Activated CD8-positive, alpha-beta T cell treated with anti-CD3 and anti-CD28 coated beads for 36 hours (primary cell): ENCODE measurements around the gene AAMP. TPM values are rescaled to one million over a fixed set of nuclear protein-coding genes. Genes with fewer than 3 reads are reported as not detected.

Experiments
- ATAC-seq: fragments of 200-7000 bp; cut with Tn5 transposase; one replicate; pipeline ENCODE4 v1.10.0; 2021; ENCODE audit warnings: mild to moderate bottlenecking, moderate library complexity
- CTCF ChIA-PET: fragments of 350-600 bp; sonication (Branson Sonifier 250); formaldehyde crosslinking; loops from one replicate; lab custom pipeline; 2021; ENCODE audit warnings: antibody characterized with exemption; lab: Charles Lee
- POLR2A ChIA-PET: fragments of 350-600 bp; sonication (Branson Sonifier 250); formaldehyde crosslinking; loops from one replicate; lab custom pipeline; 2021; ENCODE audit warnings: antibody characterized with exemption; lab: Charles Lee
- DNase-seq: peaks from one replicate; pipeline ENCODE4 v3.0.0-alpha.2; 2020
- H3K27ac Mint-ChIP-seq: one replicate; pipeline ENCODE4 v1.8.0; 2021; ENCODE audit warnings: mild to moderate bottlenecking, mixed read lengths
- H3K27me3 Mint-ChIP-seq: one replicate; pipeline ENCODE4 v1.8.0; 2021; ENCODE audit warnings: mixed read lengths
- H3K36me3 Mint-ChIP-seq: one replicate; pipeline ENCODE4 v1.8.0; 2021; ENCODE audit warnings: low read depth, mixed read lengths
- H3K4me1 Mint-ChIP-seq: one replicate; pipeline ENCODE4 v1.8.0; 2021; ENCODE audit warnings: low read depth, mixed read lengths
- H3K4me3 Mint-ChIP-seq: one replicate; pipeline ENCODE4 v1.8.0; 2021; ENCODE audit warnings: mild to moderate bottlenecking, moderate library complexity, mixed read lengths
- H3K9me3 Mint-ChIP-seq: one replicate; pipeline ENCODE4 v1.8.0; 2021; ENCODE audit warnings: mixed read lengths
- CTCF ChIP-seq: fragments of 200-600 bp; IDR thresholded peaks from one replicate; pipeline ENCODE4 v1.8.0; 2022; ENCODE audit warnings: antibody characterized with exemption, mild to moderate bottlenecking
- intact Hi-C: fragments of 100-400 bp; cut with micrococcal nuclease; formaldehyde crosslinking; loops from one replicate; pipeline ENCODE4 v1.10.0; 2022
- total RNA-seq, 2 experiments: library from RNA; stranded (reverse); gene quantifications; one replicate each; pipeline ENCODE4 v1.2.3, GENCODE V29; 2021

The AAMP gene
- total RNA-seq, 2 experiments from 2014 or later: 75.8 to 82.8 TPM

GRCh38 chr2:218244204-218244603 lies 25.7 kb downstream of the AAMP start:
- H3K9me3 Mint-ChIP-seq: no peaks in the 10 kb centered on the region
- DNase-seq (peak; percentile 1), ATAC-seq (no peak)
- no peaks in the 10 kb centered on the region for H3K27me3 Mint-ChIP-seq
- CTCF ChIA-PET: interaction anchor here (0.9 to 4.0 kb wide), 5 partner anchors 13 to 28 kb away, joined by 3 to 16 read pairs (median 4); partner anchors contain the start of genes AAMP and PNKD
- no peak for TF ChIP-seq CTCF
- peak overlapping the region; percentile 85 for H3K27ac Mint-ChIP-seq
- peaks cover 79% of the 10 kb centered on the region for H3K36me3 Mint-ChIP-seq
- no peak overlapping the region for H3K4me3 Mint-ChIP-seq
- intact Hi-C loops: no loop called here
- POLR2A ChIA-PET: interaction anchor here (1.1 to 8.2 kb wide), 6 partner anchors 9 to 25 kb away, joined by 3 to 75 read pairs (median 7); no protein-coding TSS in a partner anchor
- peaks cover 48% of the 10 kb centered on the region for H3K4me1 Mint-ChIP-seq

DNA sequence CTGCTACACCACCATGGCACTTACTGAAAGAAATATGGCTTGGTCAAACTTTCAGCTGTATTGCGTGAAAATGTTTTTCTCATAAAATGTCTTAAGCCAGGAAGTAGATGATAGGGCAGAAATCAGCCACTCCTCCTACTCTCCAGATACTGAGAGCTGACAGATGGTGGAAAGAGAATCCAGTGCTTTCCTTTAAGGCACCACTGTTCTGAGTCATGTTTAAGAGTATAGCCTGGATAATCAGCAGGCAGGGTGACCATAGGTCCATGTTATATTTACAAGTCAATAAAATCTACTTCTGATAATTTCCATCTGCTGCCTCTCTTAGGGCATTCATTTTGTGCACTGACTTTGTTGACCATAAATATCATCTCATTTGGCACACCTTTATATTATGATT lies 31.1 kb downstream of the AAMP start:
- Mint-ChIP-seq H3K27me3 (no peaks in the 10 kb centered on the region), H3K27ac (peak overlapping the region; percentile 16), H3K4me3 (no peak overlapping the region), H3K9me3 (no peaks in the 10 kb centered on the region), H3K36me3 (peaks cover 84% of the 10 kb centered on the region), H3K4me1 (peaks cover 43% of the 10 kb centered on the region)
- ChIA-PET CTCF (no interaction called here), POLR2A (interaction anchor here (0.8 to 1.7 kb wide), 4 partner anchors 19 to 53 kb away, joined by 3 to 5 read pairs (median 4); no protein-coding TSS in a partner anchor)
- ATAC-seq (no peak), DNase-seq (no peak)
- intact Hi-C loops: no loop called here
- no peak for TF ChIP-seq CTCF

- H3K36me3 Mint-ChIP-seq: peaks cover 84% of the 10 kb centered on the region
- H3K4me3 Mint-ChIP-seq: no peak overlapping the region
- CTCF ChIA-PET: interaction anchor here (1.0 to 1.1 kb wide), 2 partner anchors 19 to 51 kb away, joined by 3 read pairs; no protein-coding TSS in a partner anchor
These were observed 33.1 kb downstream of the AAMP start for GRCh38 chr2:218236829-218237228.

DNA sequence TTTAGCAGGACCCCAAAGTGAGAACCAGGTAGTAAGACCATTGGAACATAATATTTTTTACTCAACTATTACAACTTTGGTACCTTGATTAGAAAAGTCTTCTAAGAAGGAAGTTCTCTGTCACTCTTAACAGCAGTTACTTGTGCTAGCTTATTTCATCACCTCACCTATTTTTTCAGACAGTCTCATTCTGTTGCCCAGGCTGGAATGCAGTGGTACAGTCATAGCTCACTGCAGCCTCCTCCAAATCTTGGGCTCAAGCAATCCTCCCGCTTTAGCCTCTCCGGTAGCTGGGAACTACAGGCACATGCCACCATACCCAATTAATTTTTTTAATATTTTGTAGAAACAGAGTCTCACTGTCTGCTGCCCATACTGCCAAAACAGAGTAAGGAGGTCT lies 34.9 kb downstream of the AAMP start:
- no peak overlapping the region for H3K4me3 Mint-ChIP-seq
- H3K4me1 Mint-ChIP-seq: peaks cover 35% of the 10 kb centered on the region
- no peak for TF ChIP-seq CTCF
- H3K9me3 Mint-ChIP-seq: no peaks in the 10 kb centered on the region
- ATAC-seq: no peak
- peaks cover 84% of the 10 kb centered on the region for H3K36me3 Mint-ChIP-seq
- no peak for DNase-seq
- H3K27me3 Mint-ChIP-seq: no peaks in the 10 kb centered on the region
- ChIA-PET CTCF (interaction anchor here (1.8 to 2.2 kb wide), 4 partner anchors 8 to 50 kb away, joined by 3 to 7 read pairs (median 4); no protein-coding TSS in a partner anchor), POLR2A (interaction anchor here (1.3 to 8.5 kb wide), 5 partner anchors 9 to 22 kb away, joined by 3 to 75 read pairs (median 8); no protein-coding TSS in a partner anchor)
- intact Hi-C loops: no loop called here
- peak overlapping the region; percentile 69 for H3K27ac Mint-ChIP-seq

More at GRCh38 chr2:218236829-218237228, 33.1 kb downstream of the AAMP start:
- H3K4me1 Mint-ChIP-seq: peaks cover 33% of the 10 kb centered on the region
- H3K27ac Mint-ChIP-seq: peak overlapping the region; percentile 46
- POLR2A ChIA-PET: interaction anchor here (8.5 kb wide), 1 partner anchor 8 kb away, joined by 75 read pairs; no protein-coding TSS in a partner anchor
- intact Hi-C loops: no loop called here
- no peaks in the 10 kb centered on the region for H3K27me3 Mint-ChIP-seq
- ATAC-seq (no peak), DNase-seq (no peak)
- H3K9me3 Mint-ChIP-seq: no peaks in the 10 kb centered on the region
- TF ChIP-seq CTCF: no peak

DNA sequence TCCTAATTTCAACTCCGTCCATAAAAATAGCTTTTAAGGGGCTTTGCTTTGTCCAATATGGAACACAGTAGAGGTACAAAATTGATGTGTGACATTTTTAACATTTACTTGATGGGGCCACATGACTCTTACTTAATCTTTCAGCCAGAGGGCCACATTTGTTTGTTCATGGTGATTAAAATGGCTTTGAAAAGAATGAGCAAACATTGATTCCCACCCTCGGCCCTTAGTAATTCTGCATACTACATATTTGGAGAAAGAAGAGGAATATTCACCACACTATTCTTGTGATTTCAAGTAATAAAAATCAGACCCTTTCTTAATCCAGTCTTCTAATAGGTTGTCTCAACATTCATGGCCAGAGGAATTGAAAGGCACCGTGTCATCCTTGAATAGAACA lies 35.4 kb downstream of the AAMP start:
- no peak for TF ChIP-seq CTCF
- CTCF ChIA-PET: interaction anchor here (1.8 to 2.2 kb wide), 3 partner anchors 8 to 23 kb away, joined by 3 to 7 read pairs (median 5); no protein-coding TSS in a partner anchor
- intact Hi-C loops: no loop called here
- H3K4me3 Mint-ChIP-seq: no peak overlapping the region
- H3K9me3 Mint-ChIP-seq: no peaks in the 10 kb centered on the region
- DNase-seq (no peak), ATAC-seq (no peak)
- peaks cover 82% of the 10 kb centered on the region for H3K36me3 Mint-ChIP-seq
- POLR2A ChIA-PET: interaction anchor here (1.0 to 8.5 kb wide), 6 partner anchors 9 to 23 kb away, joined by 3 to 75 read pairs (median 6); no protein-coding TSS in a partner anchor
- H3K27me3 Mint-ChIP-seq: no peaks in the 10 kb centered on the region
- peaks cover 37% of the 10 kb centered on the region for H3K4me1 Mint-ChIP-seq
- peak overlapping the region; percentile 69 for H3K27ac Mint-ChIP-seq
